VCaP (cell line): Measurements from ENCODE around the gene STX18.
"Not testable (repeated sequence)": the region's sequence is repeated elsewhere in the genome, so short reads cannot be mapped to it uniquely, and the experiment has no call there.

Experiments used
- H3K27ac ChIP-seq: fragments of 450-650 bp; 2 replicates; pipeline ENCODE4 v1.5.1; 2017
- CTCF ChIP-seq: fragments of 450-650 bp; conservative IDR thresholded peaks from 2 replicates; pipeline ENCODE4 v1.5.1; 2017; ENCODE audit warnings: mild to moderate bottlenecking, moderate library complexity

The STX18 gene

DNA sequence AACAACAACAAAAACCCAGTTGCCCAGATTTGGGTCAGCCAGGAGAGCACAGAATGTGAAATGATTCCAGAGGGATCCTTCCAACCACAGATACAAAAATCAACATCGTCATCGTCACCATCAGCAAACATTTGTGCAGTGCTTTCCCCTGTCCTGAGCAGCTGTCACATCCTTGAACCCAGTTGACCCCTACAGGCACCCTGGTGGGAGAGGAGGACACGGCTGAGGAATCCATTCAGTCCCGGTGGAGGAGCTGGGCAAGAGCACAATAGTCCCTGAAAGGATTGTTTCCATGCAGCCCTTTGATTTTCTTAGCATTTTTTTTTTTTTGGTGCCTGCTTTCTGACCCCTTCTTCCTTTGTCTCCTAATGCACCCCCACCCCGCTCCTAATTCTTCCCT lies 37.1 kb upstream of the STX18 start:
- TF ChIP-seq CTCF = no peak

DNA sequence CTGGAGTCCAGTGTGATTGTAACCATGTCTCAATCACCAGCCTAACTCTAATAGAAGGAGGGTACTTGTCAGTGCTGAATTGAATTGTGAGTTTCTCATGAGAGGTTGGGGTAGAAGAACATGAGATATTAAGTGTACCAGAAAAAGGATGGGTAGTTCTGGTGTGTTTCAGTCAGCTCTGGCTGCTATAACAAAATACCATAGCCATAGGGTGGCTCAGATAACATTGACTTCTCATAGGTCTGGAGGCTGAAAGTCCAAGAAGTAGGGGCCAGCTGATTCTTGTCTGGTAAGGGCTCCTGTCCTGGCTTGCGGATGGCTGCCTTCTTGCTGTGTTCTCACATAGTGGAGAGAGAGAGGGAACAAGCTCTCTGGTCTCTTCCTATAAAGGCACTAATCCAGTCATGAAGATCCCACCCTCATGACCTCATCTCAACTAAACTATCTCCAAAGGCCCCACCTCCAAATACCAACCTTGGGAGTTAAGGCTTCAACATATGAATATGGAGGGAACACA lies 35.6 kb upstream of the STX18 start:
- H3K27ac ChIP-seq = no peak overlapping the region
- no peak for TF ChIP-seq CTCF

More for the DNA sequence above, 37.1 kb upstream of the STX18 start:
- H3K27ac ChIP-seq = no peak overlapping the region

GRCh38 chr4:4575284-4576211 lies 33.7 kb upstream of the STX18 start:
- H3K27ac ChIP-seq = peak overlapping the region; percentile 82
- peak; percentile 65 for TF ChIP-seq CTCF

GRCh38 chr4:4574792-4575191 lies 32.9 kb upstream of the STX18 start:
- TF ChIP-seq CTCF = no peak
- peak overlapping the region; percentile 82 for H3K27ac ChIP-seq

- TF ChIP-seq CTCF = no peak
- peak overlapping the region; percentile 82 for H3K27ac ChIP-seq
These were observed 32.2 kb upstream of the STX18 start for GRCh38 chr4:4574052-4574451.

- no peak overlapping the region for H3K27ac ChIP-seq
- no peak for TF ChIP-seq CTCF
These were observed 31.0 kb upstream of the STX18 start for GRCh38 chr4:4572821-4573220.

DNA sequence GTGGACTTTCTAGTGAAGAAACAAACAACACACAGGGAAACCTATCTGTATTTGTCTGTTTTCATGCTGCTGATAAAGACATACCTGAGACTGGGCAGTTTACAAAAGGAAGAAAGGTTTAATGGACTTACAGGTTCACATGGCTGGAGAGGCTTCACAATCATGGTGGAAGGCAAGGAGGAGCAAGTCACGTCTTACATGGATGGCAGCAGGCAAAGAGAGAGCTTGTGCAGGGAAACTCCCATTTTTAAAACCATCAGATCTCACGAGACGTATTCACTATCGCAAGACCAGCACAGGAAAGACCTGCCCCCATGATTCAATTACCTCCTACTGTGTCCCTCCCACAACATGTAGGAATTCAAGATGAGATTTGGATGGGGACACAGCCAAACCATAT lies 28.0 kb upstream of the STX18 start:
- H3K27ac ChIP-seq = not testable (repeated sequence)
